ENCODE measurements around the gene MPPE1.
"Not testable (repeated sequence)": the region's sequence is repeated elsewhere in the genome, so short reads cannot be mapped to it uniquely, and the experiment has no call there.

MPPE1 gene

DNA sequence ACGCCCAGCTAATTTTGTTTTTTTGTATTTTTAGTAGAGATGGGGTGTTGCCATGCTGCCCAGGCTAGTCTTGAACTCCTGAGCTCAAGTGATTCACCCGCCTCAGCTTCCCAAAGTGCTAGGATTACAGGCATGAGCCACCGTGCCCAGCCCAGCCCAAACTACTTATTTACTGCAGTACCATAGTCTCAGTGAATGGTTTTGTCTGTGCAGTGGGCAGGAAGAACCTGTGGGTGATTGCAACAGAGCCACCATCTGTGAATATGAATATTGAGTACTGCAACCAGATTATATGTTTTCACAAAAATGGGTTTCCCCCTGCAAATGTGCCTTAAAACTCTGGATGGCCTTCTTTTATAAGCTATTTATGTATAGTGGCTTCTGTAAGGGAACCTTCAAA lies 9.1 kb downstream of the MPPE1 start:
- Histone ChIP-seq H3K79me2 (ENCODE audit: low read length) (no peaks in the 10 kb centered on the region), H3K9me3 (replicated peaks; ENCODE audit: insufficient read depth, low read length) (no peaks in the 10 kb centered on the region), H3K4me1 (ENCODE audit: low read length) (no peaks in the 10 kb centered on the region), H3F3A (ENCODE audit: insufficient read depth, low read length) (no peaks in the 10 kb centered on the region), H3K9ac (ENCODE audit: low read length) (no peak overlapping the region), H3K27me3 (replicated peaks; ENCODE audit: insufficient read depth, low read length) (no peaks in the 10 kb centered on the region), H3K9me2 (replicated peaks; ENCODE audit: insufficient read depth, low read length) (no peaks in the 10 kb centered on the region), H4K20me1 (ENCODE audit: insufficient read depth, low read length) (no peaks in the 10 kb centered on the region), H3K27ac (ENCODE audit: low read length) (no peak overlapping the region), H3K36me3 (replicated peaks; ENCODE audit: insufficient read depth, low read length) (no peaks in the 10 kb centered on the region), H2AFZ (ENCODE audit: low read length) (no peak overlapping the region), H3K4me2 (ENCODE audit: low read depth, low read length) (no peak overlapping the region), H3K4me3 (ENCODE audit: low read length) (no peak overlapping the region)
- TF ChIP-seq, protein P1, sequence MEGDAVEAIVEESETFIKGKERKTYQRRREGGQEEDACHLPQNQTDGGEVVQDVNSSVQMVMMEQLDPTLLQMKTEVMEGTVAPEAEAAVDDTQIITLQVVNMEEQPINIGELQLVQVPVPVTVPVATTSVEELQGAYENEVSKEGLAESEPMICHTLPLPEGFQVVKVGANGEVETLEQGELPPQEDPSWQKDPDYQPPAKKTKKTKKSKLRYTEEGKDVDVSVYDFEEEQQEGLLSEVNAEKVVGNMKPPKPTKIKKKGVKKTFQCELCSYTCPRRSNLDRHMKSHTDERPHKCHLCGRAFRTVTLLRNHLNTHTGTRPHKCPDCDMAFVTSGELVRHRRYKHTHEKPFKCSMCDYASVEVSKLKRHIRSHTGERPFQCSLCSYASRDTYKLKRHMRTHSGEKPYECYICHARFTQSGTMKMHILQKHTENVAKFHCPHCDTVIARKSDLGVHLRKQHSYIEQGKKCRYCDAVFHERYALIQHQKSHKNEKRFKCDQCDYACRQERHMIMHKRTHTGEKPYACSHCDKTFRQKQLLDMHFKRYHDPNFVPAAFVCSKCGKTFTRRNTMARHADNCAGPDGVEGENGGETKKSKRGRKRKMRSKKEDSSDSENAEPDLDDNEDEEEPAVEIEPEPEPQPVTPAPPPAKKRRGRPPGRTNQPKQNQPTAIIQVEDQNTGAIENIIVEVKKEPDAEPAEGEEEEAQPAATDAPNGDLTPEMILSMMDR (IDR thresholded peaks at IDR 0.05; ENCODE audit: low read length): no peak
- TF ChIP-seq EZH2phosphoT487 (IDR thresholded peaks at IDR 0.05; ENCODE audit: low read length): no peak
- no peak for TF ChIP-seq EZH2 (optimal IDR thresholded peaks at IDR 0.05; ENCODE audit: low read depth, low read length)
- no peak for DNase-seq

DNA sequence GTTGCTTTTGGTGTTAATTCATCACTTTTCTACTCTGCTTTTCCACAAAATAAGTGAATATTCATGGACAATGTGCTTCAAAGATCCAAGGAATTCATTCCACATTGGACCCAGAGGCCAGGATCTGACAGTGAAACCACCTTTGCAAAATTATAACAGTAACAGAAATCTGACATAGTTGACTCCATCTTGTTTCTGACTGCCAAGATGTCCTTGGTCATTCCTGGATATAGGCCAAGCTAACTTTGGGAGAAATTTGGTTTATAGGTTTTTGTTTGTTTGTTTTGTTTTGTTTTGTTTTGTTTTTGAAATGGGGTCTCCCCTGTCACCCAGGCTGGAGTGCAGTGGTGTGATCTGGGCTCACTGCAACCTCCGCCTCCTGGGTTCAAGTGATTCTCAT lies 10.3 kb downstream of the MPPE1 start:
- H3K9ac ChIP-seq (ENCODE audit: low read length): no peak overlapping the region
- no peak overlapping the region for H3K4me3 ChIP-seq (ENCODE audit: low read length)
- H3K9me2 ChIP-seq (replicated peaks; ENCODE audit: insufficient read depth, low read length): no peaks in the 10 kb centered on the region
- H3K27ac ChIP-seq (ENCODE audit: low read length): no peak overlapping the region
- no peaks in the 10 kb centered on the region for H4K20me1 ChIP-seq (ENCODE audit: insufficient read depth, low read length)
- no peak for DNase-seq
- no peaks in the 10 kb centered on the region for H3K27me3 ChIP-seq (replicated peaks; ENCODE audit: insufficient read depth, low read length)
- no peaks in the 10 kb centered on the region for H3K9me3 ChIP-seq (replicated peaks; ENCODE audit: insufficient read depth, low read length)
- no peaks in the 10 kb centered on the region for H3K4me1 ChIP-seq (ENCODE audit: low read length)
- H3F3A ChIP-seq (ENCODE audit: insufficient read depth, low read length): no peaks in the 10 kb centered on the region
- H2AFZ ChIP-seq (ENCODE audit: low read length): no peak overlapping the region
- no peak overlapping the region for H3K4me2 ChIP-seq (ENCODE audit: low read depth, low read length)
- H3K36me3 ChIP-seq (replicated peaks; ENCODE audit: insufficient read depth, low read length): no peaks in the 10 kb centered on the region
- H3K79me2 ChIP-seq (ENCODE audit: low read length): no peaks in the 10 kb centered on the region
- TF ChIP-seq, protein P1 (IDR thresholded peaks at IDR 0.05; ENCODE audit: low read length): no peak
- TF ChIP-seq EZH2 (optimal IDR thresholded peaks at IDR 0.05; ENCODE audit: low read depth, low read length): no peak
- TF ChIP-seq EZH2phosphoT487 (IDR thresholded peaks at IDR 0.05; ENCODE audit: low read length): no peak

DNA sequence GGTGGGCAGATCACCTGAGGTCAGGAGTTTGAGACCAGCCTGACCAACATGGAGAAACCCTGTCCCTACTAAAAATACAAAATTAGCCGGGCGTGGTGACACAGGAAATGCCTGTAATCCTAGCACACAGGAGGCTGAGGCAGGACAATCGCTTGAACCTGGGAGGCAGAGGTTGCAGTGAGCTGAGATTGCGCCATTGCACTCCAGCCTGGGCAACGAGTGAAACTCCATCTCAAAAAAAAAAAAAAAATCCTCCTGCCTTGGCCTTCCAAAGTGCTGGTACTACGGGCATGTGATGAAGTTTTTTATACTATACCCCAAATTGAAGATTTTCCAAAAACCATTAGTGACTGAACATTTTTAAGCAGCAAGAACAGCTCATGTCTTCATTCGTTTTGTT lies 15.7 kb downstream of the MPPE1 start:
- H3K36me3 ChIP-seq (replicated peaks; ENCODE audit: insufficient read depth, low read length); H3K4me3 ChIP-seq (ENCODE audit: low read length); H3K9me2 ChIP-seq (replicated peaks; ENCODE audit: insufficient read depth, low read length); H2AFZ ChIP-seq (ENCODE audit: low read length); H3F3A ChIP-seq (ENCODE audit: insufficient read depth, low read length); H3K4me1 ChIP-seq (ENCODE audit: low read length); H3K27me3 ChIP-seq (replicated peaks; ENCODE audit: insufficient read depth, low read length); H3K9ac ChIP-seq (ENCODE audit: low read length); DNase-seq; H3K9me3 ChIP-seq (replicated peaks; ENCODE audit: insufficient read depth, low read length); H4K20me1 ChIP-seq (ENCODE audit: insufficient read depth, low read length); H3K79me2 ChIP-seq (ENCODE audit: low read length); H3K27ac ChIP-seq (ENCODE audit: low read length); H3K4me2 ChIP-seq (ENCODE audit: low read depth, low read length): not testable (repeated sequence)

DNA sequence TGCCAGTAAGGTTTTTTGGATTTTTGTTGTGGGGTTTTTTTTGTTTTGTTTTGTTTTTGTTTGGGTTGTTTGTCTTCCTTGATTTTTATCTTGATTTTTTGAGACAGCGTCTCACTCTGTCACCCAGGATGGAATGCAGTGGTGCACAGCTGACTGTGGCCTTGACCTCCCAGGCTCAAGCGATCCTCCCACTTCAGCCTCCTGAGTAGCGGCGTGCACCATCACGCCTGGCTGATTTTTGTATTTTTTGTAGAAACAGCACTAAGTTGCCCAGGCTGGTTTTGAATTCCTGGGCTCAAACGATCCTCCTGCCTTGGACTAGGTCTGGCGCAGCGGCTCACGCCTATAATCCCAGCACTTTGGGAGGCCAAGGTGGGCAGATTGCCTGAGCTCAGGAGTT lies 16.4 kb downstream of the MPPE1 start:
- no peak overlapping the region for H2AFZ ChIP-seq (ENCODE audit: low read length)
- no peak overlapping the region for H3K4me3 ChIP-seq (ENCODE audit: low read length)
- DNase-seq: no peak
- no peaks in the 10 kb centered on the region for H3K9me3 ChIP-seq (replicated peaks; ENCODE audit: insufficient read depth, low read length)
- H3K4me2 ChIP-seq (ENCODE audit: low read depth, low read length): no peak overlapping the region
- H3K36me3 ChIP-seq (replicated peaks; ENCODE audit: insufficient read depth, low read length): no peaks in the 10 kb centered on the region
- TF ChIP-seq EZH2phosphoT487 (IDR thresholded peaks at IDR 0.05; ENCODE audit: low read length) (no peak), EZH2 (optimal IDR thresholded peaks at IDR 0.05; ENCODE audit: low read depth, low read length) (no peak)
- TF ChIP-seq, protein P1 (IDR thresholded peaks at IDR 0.05; ENCODE audit: low read length): no peak
- no peaks in the 10 kb centered on the region for H3F3A ChIP-seq (ENCODE audit: insufficient read depth, low read length)
- no peaks in the 10 kb centered on the region for H4K20me1 ChIP-seq (ENCODE audit: insufficient read depth, low read length)
- H3K27ac ChIP-seq (ENCODE audit: low read length): no peak overlapping the region
- H3K27me3 ChIP-seq (replicated peaks; ENCODE audit: insufficient read depth, low read length): no peaks in the 10 kb centered on the region
- H3K9ac ChIP-seq (ENCODE audit: low read length): no peak overlapping the region
- H3K79me2 ChIP-seq (ENCODE audit: low read length): no peaks in the 10 kb centered on the region
- no peaks in the 10 kb centered on the region for H3K9me2 ChIP-seq (replicated peaks; ENCODE audit: insufficient read depth, low read length)
- no peaks in the 10 kb centered on the region for H3K4me1 ChIP-seq (ENCODE audit: low read length)
